ENCODE results near the gene INSIG1.

Gene INSIG1

DNA sequence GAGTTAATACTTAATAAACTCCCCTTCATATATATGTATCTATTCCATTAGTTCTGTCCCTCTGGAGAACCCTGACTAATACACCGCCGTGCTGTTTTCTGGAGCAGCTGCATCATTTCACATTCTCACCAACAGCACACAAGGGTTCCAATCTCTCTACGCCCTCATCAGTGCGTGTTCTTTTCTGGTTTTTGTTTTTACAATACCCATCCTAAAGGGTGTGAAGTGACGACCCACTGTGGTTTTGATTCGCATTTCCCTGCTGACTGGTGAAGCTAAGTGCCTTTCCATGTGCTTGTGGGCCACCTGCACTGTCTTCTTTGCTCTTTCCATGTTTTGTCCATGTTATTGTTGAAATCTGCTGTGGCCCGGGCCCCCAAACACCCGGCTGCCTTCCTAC, 11.0 kb upstream of the INSIG1 start:
- no peak for DNase-seq

GRCh38 chr7:155287284-155287935, 10.3 kb upstream of the INSIG1 start:
- DNase-seq: peak; percentile 38 to 45 (median 44)

DNA sequence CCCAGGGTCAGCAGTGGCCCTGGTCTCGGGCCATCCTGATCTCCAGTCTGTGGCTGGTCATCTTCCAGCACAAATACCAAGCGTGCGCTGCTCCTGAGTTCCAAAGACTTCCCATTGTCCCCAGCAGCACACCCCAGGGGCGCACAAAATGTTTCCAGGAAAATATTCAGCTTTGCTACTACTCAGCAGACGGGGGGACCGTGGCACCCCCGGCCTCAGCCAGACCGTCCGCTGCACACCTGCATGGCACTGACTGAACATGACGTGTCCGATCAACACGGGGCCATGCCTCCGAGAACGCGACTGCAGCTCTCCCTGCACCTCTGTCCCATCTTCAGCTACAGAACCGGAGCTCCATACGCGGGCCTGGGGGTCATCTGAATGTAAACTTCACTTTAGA, 9.6 kb upstream of the INSIG1 start:
- no peak for DNase-seq

- peak; percentile 23 to 40 (median 23) for DNase-seq
Observed at GRCh38 chr7:155289107-155289506, 8.6 kb upstream of the INSIG1 start.

GRCh38 chr7:155289949-155290501, 7.7 kb upstream of the INSIG1 start:
- DNase-seq: peak; percentile 30 to 43 (median 40)

DNA sequence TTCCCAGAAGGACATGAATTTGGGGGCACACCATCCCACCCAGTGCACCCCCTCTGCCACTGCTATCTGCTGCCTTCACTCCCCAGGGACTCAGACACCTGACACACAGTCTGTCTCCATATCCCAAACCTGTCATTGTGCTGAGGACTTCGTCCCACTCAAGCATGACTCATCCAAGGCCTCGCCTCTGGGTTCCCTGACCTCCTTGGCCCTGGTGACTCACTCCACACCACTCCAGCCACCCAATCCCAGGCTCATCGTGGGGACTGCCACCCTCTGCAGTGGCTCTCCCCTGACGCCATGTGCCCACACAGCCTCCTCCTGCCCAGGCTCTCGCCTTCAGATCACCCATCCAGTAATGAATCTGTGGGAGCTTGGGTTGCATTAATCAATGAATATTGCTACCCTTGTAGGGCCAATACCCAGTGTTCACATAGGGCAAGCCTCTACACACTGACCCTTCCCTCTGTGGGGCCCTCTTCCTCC, 6.6 kb upstream of the INSIG1 start:
- DNase-seq: peak; percentile 96 to 98 (median 98)

- DNase-seq: no peak
Observed at GRCh38 chr7:155291729-155292128, 5.9 kb upstream of the INSIG1 start.

- no peak for DNase-seq
Observed at GRCh38 chr7:155292680-155293226, 4.9 kb upstream of the INSIG1 start.

DNA sequence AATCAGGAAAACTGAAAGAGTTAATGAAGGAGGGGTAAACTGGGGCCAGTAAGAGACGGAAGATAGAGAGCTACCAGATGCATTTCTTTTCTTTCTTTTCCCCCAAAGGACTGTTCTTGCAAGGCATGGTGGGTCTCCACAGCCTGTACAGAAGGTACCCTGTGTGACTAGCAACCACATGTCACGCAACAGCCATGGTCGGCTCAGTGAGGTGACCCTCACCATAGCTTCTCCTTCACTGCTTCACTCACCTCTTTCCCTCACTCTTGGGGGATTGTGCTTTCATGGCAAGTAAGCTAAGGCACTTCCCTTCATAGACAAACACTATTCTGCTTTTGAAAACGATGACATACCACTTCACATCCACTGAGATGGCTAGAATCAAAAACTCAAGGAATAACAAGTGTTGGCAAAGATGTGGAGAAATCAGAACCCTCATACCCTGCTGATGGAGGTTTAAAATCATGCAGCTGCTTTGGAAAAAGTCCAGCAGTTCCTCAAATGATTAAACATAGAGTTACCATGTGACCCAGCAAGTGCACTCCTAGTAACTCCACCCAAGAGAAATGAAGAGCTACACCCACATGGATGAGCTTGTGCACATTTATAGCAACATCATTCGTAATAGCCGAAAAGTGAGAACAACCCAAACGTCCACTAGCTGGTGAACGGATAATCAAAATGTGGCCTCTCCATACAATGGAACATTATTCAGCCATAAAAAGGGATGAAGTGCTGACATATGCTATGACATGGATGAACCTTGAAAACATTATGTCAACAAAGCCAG, 3.8 kb upstream of the INSIG1 start:
- peak; percentile 85 to 96 (median 94) for DNase-seq

- peak in 1 of 3 donors; percentile 54 for DNase-seq
Observed at GRCh38 chr7:155294511-155294778, 3.2 kb upstream of the INSIG1 start.

GRCh38 chr7:155295511-155295910, 2.2 kb upstream of the INSIG1 start:
- no peak for DNase-seq

GRCh38 chr7:155296006-155296787, 1.5 kb upstream of the INSIG1 start:
- no peak for DNase-seq

- DNase-seq: peak; percentile 86 to 90 (median 87)
Observed at GRCh38 chr7:155296788-155297516, 726 bp upstream of the INSIG1 start.

GRCh38 chr7:155298288-155298833, 683 bp downstream of the INSIG1 start:
- DNase-seq: no peak

- DNase-seq: peak; percentile 93 to 95 (median 93)
Observed at GRCh38 chr7:155298834-155299534, 1.3 kb downstream of the INSIG1 start.

DNA sequence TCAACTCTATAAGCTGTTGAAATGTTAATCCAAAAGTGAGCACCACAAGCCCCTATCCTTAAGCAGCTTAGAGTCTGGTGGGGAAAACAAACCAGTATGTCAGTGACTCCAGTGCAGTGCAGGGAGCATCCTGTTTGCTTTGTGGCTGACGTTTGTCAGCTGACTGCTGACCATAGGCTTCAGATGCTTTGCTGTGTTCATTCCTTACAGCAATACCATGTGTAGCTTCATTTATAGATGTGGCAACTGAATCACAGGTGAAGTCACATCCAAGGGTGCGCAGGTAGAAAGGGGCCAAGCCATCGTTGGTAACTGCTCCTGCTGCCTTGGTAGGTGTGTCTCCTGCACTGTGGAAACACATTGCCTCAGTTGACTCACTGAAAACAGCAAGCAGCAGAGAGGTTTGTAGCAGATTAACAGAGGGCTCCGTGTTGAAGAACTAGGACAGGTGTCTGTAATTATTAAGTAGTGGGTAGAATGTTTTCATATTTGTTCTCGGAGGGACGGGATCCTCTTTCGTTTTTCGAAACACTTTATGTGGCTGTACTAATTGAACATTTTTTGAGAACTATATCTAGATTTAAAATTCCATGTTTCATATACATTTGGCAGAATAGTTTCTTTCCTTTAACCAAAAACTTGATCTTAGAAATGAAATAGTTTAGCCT, 2.0 kb downstream of the INSIG1 start:
- DNase-seq: peak in 2 of 3 donors; percentile 24 to 32

DNA sequence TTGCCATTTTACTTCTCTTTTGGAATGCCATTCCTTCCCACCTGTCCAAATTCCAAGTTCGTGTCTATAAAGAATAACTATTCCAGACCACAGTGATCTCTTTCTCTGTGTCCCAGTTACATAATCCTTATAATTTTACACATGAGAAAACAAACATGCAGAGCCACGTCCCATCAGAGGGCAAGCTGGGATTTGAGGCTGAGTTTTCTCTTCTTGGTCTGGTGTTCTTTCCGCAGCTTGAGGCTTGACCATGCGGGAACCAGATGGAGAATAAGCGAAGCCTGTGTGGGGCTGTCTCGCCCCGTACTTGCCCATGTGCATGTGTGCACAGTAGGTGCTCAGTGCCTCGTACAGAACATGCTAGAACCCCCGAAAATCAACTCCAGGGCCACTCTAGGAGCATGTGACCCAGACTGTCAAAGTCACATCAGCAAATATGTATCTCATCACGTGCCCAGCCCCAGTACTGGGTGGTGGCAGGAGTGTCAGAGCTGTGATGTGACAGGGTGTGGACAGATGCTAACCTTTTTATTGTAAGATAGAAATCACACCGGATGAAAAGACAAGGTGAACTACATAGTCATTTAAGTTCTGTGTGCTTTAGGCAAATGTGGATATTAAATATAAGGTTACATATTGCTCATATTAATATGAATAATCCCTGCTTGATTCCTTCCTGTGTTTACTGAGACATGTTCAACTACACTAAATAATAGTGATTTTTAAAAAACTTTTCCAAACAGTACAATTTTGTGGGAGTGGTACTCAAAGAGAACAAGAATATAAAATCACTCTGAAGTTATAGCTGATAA, 3.2 kb downstream of the INSIG1 start:
- DNase-seq: peak; percentile 24 to 38 (median 36)

- DNase-seq: peak in 2 of 3 donors; percentile 19 to 30
Observed at GRCh38 chr7:155303039-155303593, 5.4 kb downstream of the INSIG1 start.

DNA sequence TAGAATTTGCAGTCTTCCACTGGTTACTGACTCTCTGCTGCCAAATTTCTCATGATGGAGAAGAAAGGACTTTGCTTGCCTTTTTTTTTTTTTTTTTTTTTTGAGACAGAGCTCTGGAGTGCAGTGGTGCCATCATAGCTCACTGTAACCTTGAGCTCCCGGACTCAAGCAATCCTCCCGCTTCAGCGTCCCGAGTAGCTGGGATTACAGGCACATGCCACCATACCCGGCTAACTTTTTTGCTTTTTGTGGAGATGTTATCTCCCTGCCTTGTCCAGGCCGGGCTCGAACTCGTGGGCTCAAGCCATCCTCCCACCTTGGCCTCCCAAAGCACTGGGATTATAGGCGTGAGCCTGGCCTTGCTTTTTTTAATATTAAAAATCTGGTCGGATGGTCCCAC, 6.2 kb downstream of the INSIG1 start:
- no peak for DNase-seq

All from suppressor macrophage treated with lipopolysaccharide for 1 hour (primary cell).